H9 (cell line): ENCODE measurements around the gene CD300LG. TPM values are rescaled to one million over a fixed set of nuclear protein-coding genes. Genes with fewer than 3 reads are reported as not detected.

Experiments used
- DNase-seq: peaks from one replicate; pipeline ENCODE4 v3.0.0-alpha.2; 2017
- H2AFZ ChIP-seq: one replicate; pipeline ENCODE4 v1.6.1; 2013; ENCODE audit warnings: mild to moderate bottlenecking, low read length, control low read depth, moderate library complexity
- H2AK5ac ChIP-seq: 2 replicates; pipeline ENCODE4 v1.6.1; 2013; ENCODE audit warnings: low read length, control low read depth, mixed read lengths; ENCODE audit not compliant: insufficient read length
- H2BK120ac ChIP-seq: one replicate; pipeline ENCODE4 v1.6.1; 2013; ENCODE audit warnings: low read depth, mild to moderate bottlenecking, low read length, control low read depth, inconsistent platforms; ENCODE audit not compliant: poor library complexity, severe bottlenecking
- H2BK12ac ChIP-seq: 2 replicates; pipeline ENCODE4 v1.6.1; 2013; ENCODE audit warnings: low read length, control low read depth, mixed read lengths, low read depth; ENCODE audit not compliant: insufficient read length
- H2BK15ac ChIP-seq: 2 replicates; pipeline ENCODE4 v1.6.1; 2013; ENCODE audit warnings: low read depth, low read length, control low read depth
- H2BK20ac ChIP-seq: one replicate; pipeline ENCODE4 v1.6.1; 2013; ENCODE audit warnings: low read depth, mild to moderate bottlenecking, low read length, control low read depth, inconsistent platforms; ENCODE audit not compliant: poor library complexity, severe bottlenecking
- H2BK5ac ChIP-seq: 2 replicates; pipeline ENCODE4 v1.6.1; 2013; ENCODE audit warnings: low read length, control low read depth, mixed read lengths; ENCODE audit not compliant: insufficient read length
- H3K14ac ChIP-seq: 2 replicates; pipeline ENCODE4 v1.6.1; 2013; ENCODE audit warnings: low read length, control low read depth; ENCODE audit not compliant: insufficient read depth
- H3K18ac ChIP-seq: 2 replicates; pipeline ENCODE4 v1.6.1; 2013; ENCODE audit warnings: low read depth, mild to moderate bottlenecking, mixed read lengths, low read length, control low read depth; ENCODE audit not compliant: insufficient read length
- H3K23ac ChIP-seq: 2 replicates; pipeline ENCODE4 v1.6.1; 2013; ENCODE audit warnings: low read length, control low read depth, mixed read lengths, low read depth; ENCODE audit not compliant: insufficient read length
- H3K23me2 ChIP-seq: 2 replicates; pipeline ENCODE4 v1.6.1; 2013; ENCODE audit warnings: low read depth, mild to moderate bottlenecking, mixed read lengths, low read length, control low read depth; ENCODE audit not compliant: insufficient read length, poor library complexity, severe bottlenecking
- H3K27ac ChIP-seq: 2 replicates; pipeline ENCODE4 v1.5.1; 2013; ENCODE audit warnings: low read length, control low read depth, mixed read lengths, low read depth; ENCODE audit not compliant: insufficient read length
- H3K27me3 ChIP-seq: 2 replicates; pipeline ENCODE4 v1.6.1; 2013; ENCODE audit warnings: low read length, control low read depth, inconsistent platforms; ENCODE audit not compliant: insufficient read depth
- H3K4ac ChIP-seq: 2 replicates; pipeline ENCODE4 v1.6.1; 2013; ENCODE audit warnings: low read depth, mild to moderate bottlenecking, control low read depth, inconsistent platforms, low read length, moderate library complexity
- H3K4me1 ChIP-seq: 2 replicates; pipeline ENCODE4 v1.6.1; 2013; ENCODE audit warnings: low read length, control low read depth, inconsistent platforms; ENCODE audit not compliant: insufficient read depth
- H3K4me2 ChIP-seq: 2 replicates; pipeline ENCODE4 v1.6.1; 2013; ENCODE audit warnings: low read length, control low read depth, mixed read lengths; ENCODE audit not compliant: insufficient read length, insufficient read depth
- H3K56ac ChIP-seq: 2 replicates; pipeline ENCODE4 v1.6.1; 2013; ENCODE audit warnings: low read depth, mild to moderate bottlenecking, mixed read lengths, low read length, control low read depth; ENCODE audit not compliant: insufficient read length
- H3K79me1 ChIP-seq: 2 replicates; pipeline ENCODE4 v1.6.1; 2013; ENCODE audit warnings: low read depth, mild to moderate bottlenecking, moderate library complexity, low read length, control low read depth, inconsistent platforms; ENCODE audit not compliant: insufficient read depth, poor library complexity, severe bottlenecking
- H3K79me2 ChIP-seq: 2 replicates; pipeline ENCODE4 v1.6.1; 2013; ENCODE audit warnings: low read length, control low read depth, inconsistent platforms; ENCODE audit not compliant: insufficient read depth
- H3K9ac ChIP-seq: 2 replicates; pipeline ENCODE4 v1.6.1; 2013; ENCODE audit warnings: low read length, control low read depth, mixed read lengths; ENCODE audit not compliant: insufficient read length; ENCODE audit errors: extremely low read depth
- H3K9me3 ChIP-seq: one replicate; pipeline ENCODE4 v1.6.1; 2013; ENCODE audit warnings: low read depth, low read length, inconsistent platforms; ENCODE audit not compliant: control insufficient read depth
- H3T11ph ChIP-seq: one replicate; pipeline ENCODE4 v1.6.1; 2013; ENCODE audit warnings: mild to moderate bottlenecking, low read length, control low read depth, inconsistent platforms
- H4K20me1 ChIP-seq: one replicate; pipeline ENCODE4 v1.6.1; 2013; ENCODE audit not compliant: control insufficient read depth, insufficient read length, insufficient read depth
- H4K5ac ChIP-seq: 2 replicates; pipeline ENCODE4 v1.6.1; 2013; ENCODE audit warnings: low read depth, mild to moderate bottlenecking, mixed read lengths, low read length, control low read depth; ENCODE audit not compliant: insufficient read length
- H4K8ac ChIP-seq: replicated peaks from 2 replicates; pipeline ENCODE4 v1.6.1; 2013; ENCODE audit warnings: low read length, control low read depth, mixed read lengths, low read depth; ENCODE audit not compliant: insufficient read length
- H4K91ac ChIP-seq: 2 replicates; pipeline ENCODE4 v1.6.1; 2013; ENCODE audit warnings: low read depth, mild to moderate bottlenecking, moderate library complexity, mixed read lengths, low read length, control low read depth; ENCODE audit not compliant: insufficient read length
- H3K27ac Mint-ChIP-seq, 3 experiments: 2 replicates in 2 of 3; 3 replicates in 1 of 3; pipeline ENCODE4 v1.8.0; 2020 to 2021; ENCODE audit warnings: mixed read lengths in 3 of 3, mild to moderate bottlenecking in 1 of 3, moderate library complexity in 1 of 3
- H3K27me3 Mint-ChIP-seq: 2 replicates; pipeline ENCODE4 v1.8.0; 2021; ENCODE audit warnings: low read depth, mild to moderate bottlenecking, moderate library complexity, mixed read lengths
- H3K36me3 Mint-ChIP-seq, 3 experiments: 2 replicates in 2 of 3; 3 replicates in 1 of 3; pipeline ENCODE4 v1.8.0; 2020 to 2021; ENCODE audit warnings: low read depth in 3 of 3, mixed read lengths in 3 of 3; ENCODE audit not compliant: insufficient read depth in 1 of 3
- H3K4me1 Mint-ChIP-seq, 2 experiments: 2 replicates each; pipeline ENCODE4 v1.8.0; 2020; ENCODE audit warnings: mixed read lengths in 2 of 2
- H3K4me3 Mint-ChIP-seq, 2 experiments: 2 replicates in 1 of 2; 3 replicates in 1 of 2; pipeline ENCODE4 v1.8.0; 2020 to 2021; ENCODE audit warnings: mild to moderate bottlenecking in 2 of 2, mixed read lengths in 2 of 2, moderate library complexity in 1 of 2
- H3K9me3 Mint-ChIP-seq, 2 experiments: 2 replicates in 1 of 2; 3 replicates in 1 of 2; pipeline ENCODE4 v1.8.0; 2020; ENCODE audit warnings: mild to moderate bottlenecking in 2 of 2, mixed read lengths in 2 of 2, moderate library complexity in 1 of 2
- WGBS: extraction: QIAGEN DNeasy Blood & Tissue Kit; methylation state at CpG from one replicate; pipeline ENCODE4 v1.1.7; 2013; ENCODE audit warnings: missing lambda C conversion rate, low lambda C conversion rate, mixed read lengths; ENCODE audit not compliant: insufficient read length; ENCODE audit errors: extremely low coverage; 5-methylcytosine and 5-hydroxymethylcytosine counted together
- total RNA-seq: library from RNA; stranded (reverse); gene quantifications from 2 replicates; pipeline ENCODE4 v1.2.1, GENCODE V29; 2021
- TF ChIP-seq, protein P1 (sequence below): fragments of 200-600 bp; sonication (generic); conservative IDR thresholded peaks from 3 replicates; pipeline ENCODE4 v1.8.0; 2021; ENCODE audit warnings: antibody characterized with exemption, mild to moderate bottlenecking

Gene CD300LG
- total RNA-seq, 1 experiment from 2014 or later = not detected

- no CpG with 5 or more reads among the region's 7 CpGs for WGBS
- no peak overlapping the region for H2BK5ac ChIP-seq
Observed at GRCh38 chr17:43830510-43831140, 16.4 kb upstream of the CD300LG start.

More at GRCh38 chr17:43830510-43831140, 16.4 kb upstream of the CD300LG start:
- TF ChIP-seq, protein P1, sequence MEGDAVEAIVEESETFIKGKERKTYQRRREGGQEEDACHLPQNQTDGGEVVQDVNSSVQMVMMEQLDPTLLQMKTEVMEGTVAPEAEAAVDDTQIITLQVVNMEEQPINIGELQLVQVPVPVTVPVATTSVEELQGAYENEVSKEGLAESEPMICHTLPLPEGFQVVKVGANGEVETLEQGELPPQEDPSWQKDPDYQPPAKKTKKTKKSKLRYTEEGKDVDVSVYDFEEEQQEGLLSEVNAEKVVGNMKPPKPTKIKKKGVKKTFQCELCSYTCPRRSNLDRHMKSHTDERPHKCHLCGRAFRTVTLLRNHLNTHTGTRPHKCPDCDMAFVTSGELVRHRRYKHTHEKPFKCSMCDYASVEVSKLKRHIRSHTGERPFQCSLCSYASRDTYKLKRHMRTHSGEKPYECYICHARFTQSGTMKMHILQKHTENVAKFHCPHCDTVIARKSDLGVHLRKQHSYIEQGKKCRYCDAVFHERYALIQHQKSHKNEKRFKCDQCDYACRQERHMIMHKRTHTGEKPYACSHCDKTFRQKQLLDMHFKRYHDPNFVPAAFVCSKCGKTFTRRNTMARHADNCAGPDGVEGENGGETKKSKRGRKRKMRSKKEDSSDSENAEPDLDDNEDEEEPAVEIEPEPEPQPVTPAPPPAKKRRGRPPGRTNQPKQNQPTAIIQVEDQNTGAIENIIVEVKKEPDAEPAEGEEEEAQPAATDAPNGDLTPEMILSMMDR = no peak
- H2BK120ac ChIP-seq = no peak overlapping the region
- H2AK5ac ChIP-seq = no peak overlapping the region
- H3K9ac ChIP-seq = no peak overlapping the region
- peaks cover 16 to 23% of the 10 kb centered on the region in 2 experiments for H3K4me1 Mint-ChIP-seq
- H3K36me3 Mint-ChIP-seq = peaks cover 8 to 30% (median 12%) of the 10 kb centered on the region in 3 experiments
- no peaks in the 10 kb centered on the region for H4K20me1 ChIP-seq
- H3K27ac ChIP-seq = no peak overlapping the region
- no peak overlapping the region for H4K91ac ChIP-seq
- no peak overlapping the region for H3K18ac ChIP-seq
- H3K4me1 ChIP-seq = no peaks in the 10 kb centered on the region
- H3K27me3 Mint-ChIP-seq = peaks cover 39% of the 10 kb centered on the region
- H2BK20ac ChIP-seq = no peak overlapping the region
- no peak overlapping the region for H2AFZ ChIP-seq
- no peak overlapping the region; a peak in 1 of 7 replicates for H3K27ac Mint-ChIP-seq
- peaks cover 4% of the 10 kb centered on the region for H3K23me2 ChIP-seq
- H3K4ac ChIP-seq = no peak overlapping the region
- H2BK15ac ChIP-seq = no peak overlapping the region
- H3K23ac ChIP-seq = no peak overlapping the region
- no peak overlapping the region for H4K5ac ChIP-seq
- no peak overlapping the region for H3K56ac ChIP-seq
- H3K4me2 ChIP-seq = no peak overlapping the region
- H3K4me3 Mint-ChIP-seq = peak overlapping the region in 1 of 2 experiments; percentile 68; a peak in 1 of 5 replicates
- H3K79me2 ChIP-seq = no peaks in the 10 kb centered on the region
- no peaks in the 10 kb centered on the region for H3K79me1 ChIP-seq
- H3K9me3 Mint-ChIP-seq = peaks cover 11 to 14% of the 10 kb centered on the region in 2 experiments
- peaks cover 6% of the 10 kb centered on the region; the same call in 1 of the 2 replicates for H3K27me3 ChIP-seq
- no peak overlapping the region; the same call in 1 of the 2 replicates for H3K14ac ChIP-seq
- no peak overlapping the region for H3T11ph ChIP-seq
- no peak for DNase-seq
- H2BK12ac ChIP-seq = no peak overlapping the region
- H3K9me3 ChIP-seq = no peaks in the 10 kb centered on the region
- no peak overlapping the region for H4K8ac ChIP-seq
